Glutamatergic neuron (in vitro differentiated cells): Measurements from ENCODE around the gene IKZF4. TPM values are rescaled to one million over a fixed set of nuclear protein-coding genes. Genes with fewer than 3 reads are reported as not detected.

Experiments
- DNase-seq: peaks from one replicate; pipeline ENCODE4 v3.0.0; 2022
- H3K27ac Mint-ChIP-seq: one replicate; pipeline ENCODE4 v1.8.0; 2020; ENCODE audit warnings: mild to moderate bottlenecking, mixed read lengths, inconsistent platforms; ENCODE audit not compliant: unreplicated experiment
- H3K27me3 Mint-ChIP-seq: one replicate; pipeline ENCODE4 v1.8.0; 2020; ENCODE audit warnings: mild to moderate bottlenecking, moderate library complexity, mixed read lengths, inconsistent platforms; ENCODE audit not compliant: unreplicated experiment
- H3K36me3 Mint-ChIP-seq: one replicate; pipeline ENCODE4 v1.8.0; 2020; ENCODE audit warnings: mild to moderate bottlenecking, mixed read lengths, inconsistent platforms; ENCODE audit not compliant: unreplicated experiment
- H3K4me1 Mint-ChIP-seq: one replicate; pipeline ENCODE4 v1.8.0; 2020; ENCODE audit warnings: mild to moderate bottlenecking, low read depth, mixed read lengths, inconsistent platforms; ENCODE audit not compliant: unreplicated experiment
- H3K4me3 Mint-ChIP-seq: one replicate; pipeline ENCODE4 v1.8.0; 2020; ENCODE audit warnings: mild to moderate bottlenecking, mixed read lengths, inconsistent platforms; ENCODE audit not compliant: unreplicated experiment
- H3K9me3 Mint-ChIP-seq: one replicate; pipeline ENCODE4 v1.8.0; 2020; ENCODE audit warnings: mild to moderate bottlenecking, moderate library complexity, mixed read lengths, inconsistent platforms; ENCODE audit not compliant: unreplicated experiment
- total RNA-seq: library from RNA; stranded (reverse); fragmentation: NEBNext Ultra II Directional; extraction: Animal tissue kit (Norgen Biotek cat#: 25700); gene quantifications from one replicate; pipeline ENCODE4 v1.2.1, GENCODE V29; 2021; ENCODE audit not compliant: unreplicated experiment
- TF ChIP-seq, protein P1 (sequence below): fragments of 200-600 bp; sonication (generic); IDR thresholded peaks from one replicate; pipeline ENCODE4 v1.5.0; 2021; ENCODE audit not compliant: partially characterized antibody, unreplicated experiment

The IKZF4 gene
- total RNA-seq, 1 donor from 2014 or later, result 24.1 TPM

DNA sequence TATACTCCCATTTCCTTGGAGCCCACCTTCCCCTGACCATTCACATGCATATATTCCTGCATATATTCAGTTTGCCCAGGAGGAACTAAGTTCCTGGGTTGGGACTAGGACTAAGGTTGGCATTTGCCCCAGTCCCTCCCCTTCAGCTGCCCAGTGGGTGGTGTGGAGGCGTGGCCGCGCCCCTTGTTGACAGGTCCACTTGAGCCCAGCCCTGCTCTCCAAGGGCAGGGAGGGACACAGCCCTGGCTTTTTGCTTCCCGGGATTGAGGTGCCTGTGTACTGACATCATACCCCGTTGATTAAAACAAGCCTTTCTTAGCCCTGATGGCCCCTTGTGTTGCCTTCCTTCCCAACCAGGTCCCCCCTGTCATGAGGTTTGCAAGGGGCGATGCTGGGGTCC, 66.4 kb downstream of the IKZF4 start:
- Mint-ChIP-seq H3K9me3 (peaks cover 5% of the 10 kb centered on the region), H3K27me3 (no peaks in the 10 kb centered on the region), H3K4me1 (no peaks in the 10 kb centered on the region), H3K4me3 (no peak overlapping the region), H3K27ac (no peak overlapping the region), H3K36me3 (no peaks in the 10 kb centered on the region)
- no peak for DNase-seq
- TF ChIP-seq, protein P1, sequence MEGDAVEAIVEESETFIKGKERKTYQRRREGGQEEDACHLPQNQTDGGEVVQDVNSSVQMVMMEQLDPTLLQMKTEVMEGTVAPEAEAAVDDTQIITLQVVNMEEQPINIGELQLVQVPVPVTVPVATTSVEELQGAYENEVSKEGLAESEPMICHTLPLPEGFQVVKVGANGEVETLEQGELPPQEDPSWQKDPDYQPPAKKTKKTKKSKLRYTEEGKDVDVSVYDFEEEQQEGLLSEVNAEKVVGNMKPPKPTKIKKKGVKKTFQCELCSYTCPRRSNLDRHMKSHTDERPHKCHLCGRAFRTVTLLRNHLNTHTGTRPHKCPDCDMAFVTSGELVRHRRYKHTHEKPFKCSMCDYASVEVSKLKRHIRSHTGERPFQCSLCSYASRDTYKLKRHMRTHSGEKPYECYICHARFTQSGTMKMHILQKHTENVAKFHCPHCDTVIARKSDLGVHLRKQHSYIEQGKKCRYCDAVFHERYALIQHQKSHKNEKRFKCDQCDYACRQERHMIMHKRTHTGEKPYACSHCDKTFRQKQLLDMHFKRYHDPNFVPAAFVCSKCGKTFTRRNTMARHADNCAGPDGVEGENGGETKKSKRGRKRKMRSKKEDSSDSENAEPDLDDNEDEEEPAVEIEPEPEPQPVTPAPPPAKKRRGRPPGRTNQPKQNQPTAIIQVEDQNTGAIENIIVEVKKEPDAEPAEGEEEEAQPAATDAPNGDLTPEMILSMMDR, result no peak

Other genes starting within 250 kb of the IKZF4 start
- 98.7 TPM for gene SARNP, start 203.3 kb upstream of the IKZF4 start, total RNA-seq
- 47.6 TPM for gene ORMDL2, start 203.0 kb upstream of the IKZF4 start, total RNA-seq
- gene DNAJC14, start 191.5 kb upstream of the IKZF4 start, total RNA-seq, result 37.6 TPM
- gene MMP19, start 178.1 kb upstream of the IKZF4 start, total RNA-seq, result not detected
- 55.3 TPM for gene PYM1, start 93.1 kb upstream of the IKZF4 start, total RNA-seq
- 57.5 TPM for gene DGKA, start 89.9 kb upstream of the IKZF4 start, total RNA-seq
- gene PMEL, start 55.0 kb upstream of the IKZF4 start, total RNA-seq, result 851 TPM
- gene CDK2, start 54.2 kb upstream of the IKZF4 start, total RNA-seq, result 20.5 TPM
- 170 TPM for gene RAB5B, start 47.0 kb upstream of the IKZF4 start, total RNA-seq
- gene SUOX, start 23.8 kb upstream of the IKZF4 start, total RNA-seq, result 23.9 TPM
- 29.8 TPM for gene RPS26, start 20.9 kb downstream of the IKZF4 start, total RNA-seq
- gene ERBB3, start 59.1 kb downstream of the IKZF4 start, total RNA-seq, result 33.7 TPM
- 86.5 TPM for gene PA2G4, start 83.5 kb downstream of the IKZF4 start, total RNA-seq
- gene RPL41, start 95.6 kb downstream of the IKZF4 start, total RNA-seq, result 1,433 TPM
- 11.1 TPM for gene ZC3H10, start 97.2 kb downstream of the IKZF4 start, total RNA-seq
- gene ESYT1, start 107.2 kb downstream of the IKZF4 start, total RNA-seq, result 144 TPM
- gene MYL6B, start 131.5 kb downstream of the IKZF4 start, total RNA-seq, result 232 TPM
- gene MYL6, start 137.3 kb downstream of the IKZF4 start, total RNA-seq, result 2,223 TPM
- gene SMARCC2, start 168.4 kb downstream of the IKZF4 start, total RNA-seq, result 196 TPM
- 72.6 TPM for gene RNF41, start 200.9 kb downstream of the IKZF4 start, total RNA-seq
- gene NABP2, start 203.3 kb downstream of the IKZF4 start, total RNA-seq, result 42.6 TPM
- 0.61 TPM for gene SLC39A5, start 209.0 kb downstream of the IKZF4 start, total RNA-seq
- 49.1 TPM for gene ANKRD52, start 237.3 kb downstream of the IKZF4 start, total RNA-seq
- gene COQ10A, start 245.9 kb downstream of the IKZF4 start, total RNA-seq, result 18.9 TPM